Heart right ventricle (tissue), 16 donors: ENCODE measurements around the gene ONECUT3. TPM values are rescaled to one million over a fixed set of nuclear protein-coding genes. Genes with fewer than 3 reads are reported as not detected.

ENCODE experiments used
- ATAC-seq, 8 donors: fragments of 200-7000 bp; cut with Tn5 transposase; one replicate each; pipeline ENCODE4 v1.9.1; 2020; ENCODE audit warnings: mild to moderate bottlenecking in 8 of 8, moderate library complexity in 8 of 8, moderate number of reproducible peaks in 1 of 8
- DNase-seq, 2 donors: peaks; one replicate each; pipeline ENCODE4 v3.0.0-alpha.2; 2020
- H3K27ac ChIP-seq, 10 donors: fragments of 200-600 bp; sonication (generic) in 2 of 10; one replicate each; pipeline versions ENCODE4 v1.5.0 to v1.8.0; 2020 to 2022; ENCODE audit warnings: mild to moderate bottlenecking in 3 of 10
- H3K27me3 ChIP-seq, 7 donors: fragments of 200-600 bp; one replicate each; pipeline ENCODE4 v1.8.0; 2021 to 2022; ENCODE audit warnings: mild to moderate bottlenecking in 2 of 7
- H3K36me3 ChIP-seq, 9 donors: fragments of 200-600 bp; sonication (generic) in 1 of 9; one replicate each; pipeline versions ENCODE4 v1.5.0 to v1.8.0; 2020 to 2022; ENCODE audit warnings: mild to moderate bottlenecking in 2 of 9
- H3K4me1 ChIP-seq, 9 donors: fragments of 200-600 bp; sonication (generic) in 1 of 9; one replicate each; pipeline versions ENCODE4 v1.5.0 to v1.8.0; 2020 to 2022; ENCODE audit warnings: mild to moderate bottlenecking in 4 of 9
- H3K4me3 ChIP-seq, 10 donors: fragments of 200-600 bp; sonication (generic) in 2 of 10; one replicate each; pipeline versions ENCODE4 v1.5.0 to v1.8.0; 2020 to 2022; ENCODE audit warnings: mild to moderate bottlenecking in 7 of 10, moderate library complexity in 2 of 10
- H3K9me3 ChIP-seq, 11 donors: fragments of 200-600 bp in 10 of 11; sonication (generic) in 2 of 11; one replicate each; pipeline versions ENCODE4 v1.5.0 to v1.8.0; 2013 to 2022; ENCODE audit warnings: mild to moderate bottlenecking in 2 of 11, control low read depth in 1 of 11, moderate library complexity in 1 of 11
- WGBS, 2 donors: extraction: QIAGEN DNeasy Blood & Tissue Kit; methylation state at CpG; one replicate each; pipeline ENCODE4 v1.1.7; 2013; ENCODE audit warnings: inconsistent platforms in 1 of 2; 5-methylcytosine and 5-hydroxymethylcytosine counted together
- intact Hi-C, 10 donors: fragments of 100-400 bp; cut with DNase I; formaldehyde crosslinking; loops; one replicate each; pipeline versions ENCODE4 v1.11.1 to v1.14.2; 2022
- polyA plus RNA-seq, 2 donors: library from polyadenylated mRNA; stranded (reverse); fragments of 200-250 nt; gene quantifications; one replicate each; pipeline ENCODE4 v1.2.3, GENCODE V29; 2013
- total RNA-seq, 10 donors: library from RNA; stranded (reverse); fragmentation: NEBNext Ultra II Directional in 3 of 10; extraction: Animal tissue kit (Norgen Biotek cat#: 25700) in 3 of 10; gene quantifications; one replicate each; pipeline versions ENCODE4 v1.2.1 to v1.2.4, GENCODE V29; 2021 to 2023
- TF ChIP-seq, protein P1 (sequence below), 9 donors: fragments of 200-600 bp; sonication (generic) in 2 of 9; IDR thresholded peaks; one replicate each; pipeline versions ENCODE4 v1.5.0 to v1.8.0; 2021 to 2022; ENCODE audit warnings: antibody characterized with exemption in 9 of 9, mild to moderate bottlenecking in 5 of 9, moderate library complexity in 1 of 9
- donor health status: Arrhythmogenic right ventricular cardiomyopathy.
- donor health status: ischemic (EF 13 %, LVEDD 7.1; RV severe dilation, severe dysfunction).
- donor health status: healthy with polysubstance abuse.
- donor health status: DM: no; HTN: yes; CAD: no.
- donor health status: DM: no; HTN: no; CAD: no.
- donor health status: ischemic (EF 25% LVEDD 6.9; RV normal size, moderate dysfunction).
- donor health status: ischemic (EF 25% LVEDD 5.7; RV mildly dilated, moderate dysfunction).
- donor health status: healthy.
- donor health status: DM: yes; HTN: yes; CAD: no.
- donor health status: Ischemic cardiomyopathy.
- donor health status: ischemic (EF 35%, LVEDD 5.7; RV mildly dilated, moderate dysfunction).
- donor health status: nonischemic (EF 11% LVEDD 7.7; RV severe dilation, severe dysfunction).
- donor health status: DM: yes; HTN: yes; CAD: no.
- donor health status: PGD.
- donor health status: ischemic (EF 29% LVEDD 5.4; RV normal size, mild dysfunction).
- donor health status: nonischemic (EF 23%, LVEDD 6.1; RV moderate dilation, normal function).

Gene ONECUT3
- total and polyA plus RNA-seq, 12 donors = not detected

GRCh38 chr19:1707240-1707639 is 46.1 kb upstream of the ONECUT3 start:
- ATAC-seq = no peak
- Histone ChIP-seq H3K27ac (no peak overlapping the region), H3K27me3 (peaks cover 0 to 61% (median 35%) of the 10 kb centered on the region in 7 donors), H3K9me3 (peaks cover 0 to 13% (median 0%) of the 10 kb centered on the region in 11 donors), H3K36me3 (no peaks in the 10 kb centered on the region), H3K4me3 (no peak overlapping the region), H3K4me1 (no peaks in the 10 kb centered on the region)
- TF ChIP-seq, protein P1, sequence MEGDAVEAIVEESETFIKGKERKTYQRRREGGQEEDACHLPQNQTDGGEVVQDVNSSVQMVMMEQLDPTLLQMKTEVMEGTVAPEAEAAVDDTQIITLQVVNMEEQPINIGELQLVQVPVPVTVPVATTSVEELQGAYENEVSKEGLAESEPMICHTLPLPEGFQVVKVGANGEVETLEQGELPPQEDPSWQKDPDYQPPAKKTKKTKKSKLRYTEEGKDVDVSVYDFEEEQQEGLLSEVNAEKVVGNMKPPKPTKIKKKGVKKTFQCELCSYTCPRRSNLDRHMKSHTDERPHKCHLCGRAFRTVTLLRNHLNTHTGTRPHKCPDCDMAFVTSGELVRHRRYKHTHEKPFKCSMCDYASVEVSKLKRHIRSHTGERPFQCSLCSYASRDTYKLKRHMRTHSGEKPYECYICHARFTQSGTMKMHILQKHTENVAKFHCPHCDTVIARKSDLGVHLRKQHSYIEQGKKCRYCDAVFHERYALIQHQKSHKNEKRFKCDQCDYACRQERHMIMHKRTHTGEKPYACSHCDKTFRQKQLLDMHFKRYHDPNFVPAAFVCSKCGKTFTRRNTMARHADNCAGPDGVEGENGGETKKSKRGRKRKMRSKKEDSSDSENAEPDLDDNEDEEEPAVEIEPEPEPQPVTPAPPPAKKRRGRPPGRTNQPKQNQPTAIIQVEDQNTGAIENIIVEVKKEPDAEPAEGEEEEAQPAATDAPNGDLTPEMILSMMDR (IDR thresholded peaks at IDR 0.05) = no peak
- DNase-seq = no peak
- intact Hi-C loops = no loop called here
- 84 to 85% methylated on average over 6 of the region's 6 CpGs for WGBS, 2 donors

GRCh38 chr19:1713170-1713569 is 40.1 kb upstream of the ONECUT3 start:
- H3K36me3 ChIP-seq = no peaks in the 10 kb centered on the region
- H3K4me1 ChIP-seq = no peaks in the 10 kb centered on the region
- TF ChIP-seq, protein P1 (IDR thresholded peaks at IDR 0.05) = no peak
- no peak for ATAC-seq
- peaks cover 0 to 83% (median 75%) of the 10 kb centered on the region in 7 donors for H3K27me3 ChIP-seq
- no peak overlapping the region for H3K27ac ChIP-seq
- intact Hi-C loops = no loop called here
- no peaks in the 10 kb centered on the region for H3K9me3 ChIP-seq
- WGBS, 2 donors = 82 to 83% methylated on average over 2 of the region's 2 CpGs
- no peak overlapping the region for H3K4me3 ChIP-seq
- no peak for DNase-seq

GRCh38 chr19:1715540-1715939 is 37.8 kb upstream of the ONECUT3 start:
- Histone ChIP-seq H3K27ac (no peak overlapping the region), H3K27me3 (peaks cover 0 to 87% (median 77%) of the 10 kb centered on the region in 7 donors), H3K9me3 (no peaks in the 10 kb centered on the region), H3K4me3 (no peak overlapping the region), H3K36me3 (no peaks in the 10 kb centered on the region), H3K4me1 (no peaks in the 10 kb centered on the region)
- no peak for ATAC-seq
- intact Hi-C loops = no loop called here
- TF ChIP-seq, protein P1 (IDR thresholded peaks at IDR 0.05) = no peak
- no peak for DNase-seq
- WGBS, 2 donors = 45 to 50% methylated on average over 13 of the region's 13 CpGs

- Histone ChIP-seq H3K4me1 (no peaks in the 10 kb centered on the region), H3K27me3 (peaks cover 0 to 94% (median 84%) of the 10 kb centered on the region in 7 donors), H3K4me3 (no peak overlapping the region), H3K36me3 (no peaks in the 10 kb centered on the region), H3K9me3 (no peaks in the 10 kb centered on the region), H3K27ac (no peak overlapping the region)
- WGBS, 2 donors = 94 to 100% methylated on average over 1 of the region's 1 CpG
- DNase-seq (no peak), ATAC-seq (no peak)
- TF ChIP-seq, protein P1 (IDR thresholded peaks at IDR 0.05) = no peak
- intact Hi-C loops = no loop called here
Observed at GRCh38 chr19:1717200-1717969, 35.9 kb upstream of the ONECUT3 start.
